NCI-H1048 (cell line): Measurements from ENCODE around the gene EMC8.
"Not testable (repeated sequence)": the region's sequence is repeated elsewhere in the genome, so short reads cannot be mapped to it uniquely, and the experiment has no call there.

Experiments used
- DNase-seq: peaks from one replicate; lab custom pipeline; 2025; lab: John Stamatoyannopoulos, UW

Gene EMC8

DNA sequence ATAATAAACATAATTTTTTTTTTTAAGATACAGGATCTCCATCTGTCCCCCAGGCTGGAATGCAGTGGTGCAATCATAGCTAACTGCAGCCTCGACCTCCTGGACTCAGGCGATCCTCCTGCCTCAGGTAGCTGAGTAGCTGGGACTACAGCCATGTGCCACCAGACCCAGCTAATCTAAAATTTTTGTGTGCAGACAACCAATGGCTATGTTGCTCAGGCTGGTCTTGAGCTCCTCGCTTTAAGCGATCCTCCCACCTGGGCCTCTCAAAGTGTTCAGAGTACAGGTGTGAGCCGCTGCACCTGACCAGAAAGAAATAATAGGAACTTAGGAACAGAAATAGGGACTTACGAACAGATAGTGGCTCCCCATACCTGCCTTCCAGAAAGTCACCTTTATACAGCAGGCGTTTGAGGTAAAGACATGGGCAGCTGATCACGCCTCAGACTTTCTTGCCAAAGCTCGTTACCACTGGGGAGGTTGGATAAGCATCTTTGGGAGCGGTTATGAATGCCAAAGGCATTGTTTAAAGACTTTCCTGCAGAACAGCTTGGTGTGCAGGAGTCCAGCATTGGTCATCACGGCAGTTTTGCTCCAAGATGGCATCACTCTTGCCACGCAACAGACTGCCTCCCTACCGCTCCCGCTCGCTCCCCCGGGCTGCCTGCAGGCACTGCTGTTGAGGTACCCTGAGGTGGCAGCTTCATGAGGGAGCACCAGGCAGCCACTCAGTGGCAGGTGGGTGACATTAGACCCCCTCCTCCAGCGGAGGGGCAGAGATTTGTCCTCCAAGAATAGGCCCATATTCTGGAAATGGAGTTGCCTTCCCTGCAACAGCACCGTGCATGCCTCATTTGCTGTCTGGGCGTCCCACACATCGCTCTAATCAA is 13.7 kb upstream of the EMC8 start:
- no peak for DNase-seq

DNA sequence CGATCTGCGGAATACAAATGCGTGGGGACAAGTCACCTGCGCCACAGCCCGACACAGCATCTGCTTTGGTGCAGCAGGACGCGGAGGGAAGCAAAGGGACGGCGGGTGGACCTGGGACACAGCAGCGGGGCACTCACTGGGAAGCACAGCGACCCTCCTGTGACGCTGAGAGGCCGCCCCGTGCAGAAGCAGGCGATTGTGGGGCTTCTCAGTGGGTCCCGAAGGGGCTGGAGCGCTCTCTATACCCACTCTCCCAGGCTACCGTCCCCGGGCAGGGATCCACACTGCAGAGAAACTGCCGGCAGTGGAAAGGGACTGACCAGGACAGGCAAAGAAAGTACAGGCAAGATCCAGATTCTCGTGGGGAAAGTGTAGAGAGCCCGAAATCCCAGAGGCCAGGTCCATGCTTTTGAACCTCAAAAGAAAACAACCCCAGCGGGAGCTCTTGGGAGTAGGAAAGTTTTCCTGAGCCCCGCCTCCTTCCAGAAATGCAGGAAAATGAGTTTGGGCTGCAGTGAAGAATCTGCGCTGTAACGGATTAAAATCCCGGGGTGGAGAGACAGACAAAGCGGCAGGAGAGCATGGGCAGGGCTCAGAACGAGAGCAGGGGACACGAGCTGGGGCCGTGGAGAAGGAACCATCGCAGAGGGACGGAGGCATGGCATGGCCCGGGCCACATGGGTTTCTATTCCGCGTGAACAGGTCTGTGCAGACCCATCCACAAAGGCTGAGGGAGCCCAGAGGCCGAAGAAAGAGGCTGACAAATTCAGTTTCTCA is 12.9 kb upstream of the EMC8 start:
- DNase-seq, result no peak

GRCh38 chr16:85810742-85811115 is 11.4 kb upstream of the EMC8 start:
- DNase-seq, result no peak

DNA sequence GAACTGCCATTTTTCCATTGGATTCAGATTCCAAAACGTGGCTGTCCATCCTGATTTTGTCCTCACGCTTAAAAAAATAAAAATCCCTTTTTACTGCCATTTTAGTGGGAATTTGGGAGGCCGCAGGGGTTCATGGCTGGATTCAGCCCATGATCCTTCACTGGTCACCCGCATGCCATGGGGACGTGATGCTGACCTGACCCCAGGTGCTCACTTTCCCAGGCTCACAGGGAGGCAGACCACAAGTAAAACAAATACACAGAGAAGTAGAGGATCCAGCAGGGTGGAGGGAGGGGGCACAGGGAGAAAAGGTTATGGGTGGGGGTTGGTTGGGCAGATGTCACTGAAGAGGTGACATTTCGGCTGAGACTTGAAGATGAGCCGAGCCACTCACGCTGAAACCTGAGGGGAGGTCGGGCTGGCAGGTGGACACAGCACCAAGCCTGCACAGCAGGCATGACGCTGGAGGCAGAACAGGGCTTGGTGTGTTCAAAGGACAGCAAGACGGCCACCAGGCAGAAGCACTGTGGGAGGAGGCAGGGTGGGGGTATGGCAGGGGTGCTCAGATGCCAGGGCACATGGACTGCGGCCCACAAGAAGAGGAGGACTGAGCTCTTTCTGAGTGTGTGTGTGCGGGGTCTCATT is 10.9 kb upstream of the EMC8 start:
- no peak for DNase-seq

DNA sequence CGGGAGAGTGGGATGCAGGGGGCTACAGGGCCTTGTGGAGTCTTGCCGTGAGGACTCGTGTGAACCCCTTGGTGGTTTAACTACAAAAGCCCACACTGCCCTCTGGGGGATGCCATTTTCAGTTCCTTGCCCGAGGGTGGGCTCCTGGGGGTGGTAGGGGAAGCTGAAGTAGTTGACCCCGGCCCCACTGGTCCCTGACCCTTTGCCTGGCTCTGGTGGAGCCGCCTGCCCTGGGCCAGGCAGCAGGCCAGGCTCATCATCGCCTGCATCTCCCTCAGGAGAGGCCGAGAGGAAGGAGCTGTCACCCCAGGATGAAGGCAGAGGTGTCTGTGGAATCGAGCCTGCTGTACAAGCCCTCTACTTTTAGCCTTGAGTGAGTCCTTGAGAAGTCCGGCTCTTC is 10.3 kb upstream of the EMC8 start:
- DNase-seq, result no peak

DNA sequence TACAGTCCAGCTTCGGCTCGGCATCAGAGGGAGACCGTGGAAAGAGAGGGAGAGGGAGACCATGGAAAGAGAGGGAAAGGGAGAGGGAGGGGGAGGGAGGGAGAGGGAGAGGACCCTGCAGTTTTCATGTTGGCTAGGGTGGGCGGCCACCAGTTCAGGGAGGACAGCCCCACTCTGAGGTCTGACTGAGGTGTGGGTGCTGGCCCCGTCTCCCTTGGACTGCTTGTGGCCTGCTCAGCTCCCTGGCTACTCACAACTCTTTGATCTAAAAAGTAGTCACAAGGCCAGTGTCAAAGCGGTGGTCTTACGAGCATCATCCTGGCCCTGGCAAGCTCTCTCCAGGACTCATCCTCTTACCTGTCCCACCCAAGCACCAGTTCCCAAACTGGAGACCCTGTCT is 9.6 kb upstream of the EMC8 start:
- no peak for DNase-seq

DNA sequence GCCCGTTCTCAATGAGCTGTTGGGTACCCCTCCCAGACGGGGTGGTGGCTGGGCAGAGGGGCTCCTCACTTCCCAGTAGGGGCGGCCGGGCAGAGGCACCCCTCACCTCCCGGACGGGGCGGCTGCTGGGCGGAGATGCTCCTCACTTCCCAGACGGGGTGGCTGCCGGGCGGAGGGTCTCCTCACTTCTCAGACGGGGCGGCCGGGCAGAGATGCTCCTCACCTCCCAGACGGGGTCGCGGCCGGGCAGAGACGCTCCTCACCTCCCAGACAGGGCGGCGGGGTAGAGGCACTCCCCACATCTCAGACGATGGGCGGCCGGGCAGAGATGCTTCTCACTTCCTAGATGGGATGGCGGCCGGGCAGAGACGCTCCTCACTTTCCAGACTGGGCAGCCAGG is 8.8 kb upstream of the EMC8 start:
- not testable (repeated sequence) for DNase-seq

- DNase-seq, result not testable (repeated sequence)
These were observed 8.0 kb upstream of the EMC8 start for GRCh38 chr16:85807340-85807739.

GRCh38 chr16:85806539-85806938 is 7.2 kb upstream of the EMC8 start:
- DNase-seq, result no peak

GRCh38 chr16:85805442-85806045 is 6.2 kb upstream of the EMC8 start:
- DNase-seq, result no peak

GRCh38 chr16:85803570-85803969 is 4.2 kb upstream of the EMC8 start:
- DNase-seq, result no peak

DNA sequence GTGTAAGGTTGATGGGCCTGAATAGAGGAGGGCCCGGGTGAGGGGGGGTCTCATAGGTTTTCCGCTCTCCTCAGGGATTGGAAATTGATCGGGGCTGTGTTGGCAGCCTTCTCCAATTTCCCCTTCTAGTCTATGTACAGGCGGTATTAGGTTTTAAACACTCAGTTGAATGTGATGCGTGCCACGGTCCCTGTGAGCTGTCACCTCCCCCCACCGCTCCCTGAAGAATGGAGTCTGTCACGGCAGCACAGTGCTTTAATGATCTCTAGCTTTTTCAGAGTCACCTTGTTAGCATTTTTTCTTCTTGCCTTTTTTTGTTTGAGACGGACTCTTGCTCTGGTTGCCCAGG is 951 bp upstream of the EMC8 start:
- no peak for DNase-seq

- no peak for DNase-seq
These were observed 345 bp downstream of the EMC8 start for GRCh38 chr16:85798901-85799496.

DNA sequence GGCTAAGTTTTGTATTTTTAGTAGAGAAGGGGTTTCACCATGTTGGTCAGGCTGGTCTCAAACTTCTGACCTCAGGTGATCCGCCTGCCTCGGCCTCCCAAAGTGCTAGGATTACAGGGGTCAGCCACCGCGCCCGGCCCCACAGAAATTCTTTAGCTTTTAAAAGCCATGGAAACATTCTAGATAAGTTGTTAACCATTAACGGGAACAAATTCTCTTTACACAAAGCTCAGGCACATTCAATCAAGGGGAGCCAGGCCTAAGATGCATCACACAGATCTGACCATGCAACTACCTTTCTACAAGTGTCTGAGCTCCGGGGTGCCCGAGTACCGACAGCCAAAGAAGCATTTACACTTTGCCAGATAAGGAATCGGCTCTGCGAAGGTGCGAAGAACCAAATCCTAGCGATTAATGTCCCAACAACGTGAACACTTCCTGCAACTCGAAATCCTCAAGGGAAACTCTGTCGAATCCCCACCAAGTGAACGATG is 1.0 kb downstream of the EMC8 start:
- DNase-seq, result no peak

DNA sequence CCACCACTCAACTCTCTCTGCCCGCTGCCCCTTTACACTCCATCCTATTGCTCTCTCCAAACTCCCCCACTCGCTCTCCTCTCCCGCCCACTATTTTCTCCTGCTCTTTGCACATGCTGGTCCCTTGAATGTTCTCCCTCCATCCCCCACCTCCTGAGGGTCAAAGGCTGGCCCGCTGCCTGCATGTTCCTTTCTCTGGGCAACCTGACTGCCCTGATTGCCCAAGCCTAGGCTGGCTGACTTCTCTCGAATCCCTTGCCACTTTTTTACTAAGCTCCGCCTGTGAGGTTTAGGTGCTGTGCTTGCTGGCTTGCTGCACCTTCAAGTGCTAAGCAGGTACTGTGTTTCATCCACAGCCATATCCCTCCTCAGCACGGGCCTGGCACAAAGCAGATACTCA is 2.7 kb downstream of the EMC8 start:
- DNase-seq, result no peak

DNA sequence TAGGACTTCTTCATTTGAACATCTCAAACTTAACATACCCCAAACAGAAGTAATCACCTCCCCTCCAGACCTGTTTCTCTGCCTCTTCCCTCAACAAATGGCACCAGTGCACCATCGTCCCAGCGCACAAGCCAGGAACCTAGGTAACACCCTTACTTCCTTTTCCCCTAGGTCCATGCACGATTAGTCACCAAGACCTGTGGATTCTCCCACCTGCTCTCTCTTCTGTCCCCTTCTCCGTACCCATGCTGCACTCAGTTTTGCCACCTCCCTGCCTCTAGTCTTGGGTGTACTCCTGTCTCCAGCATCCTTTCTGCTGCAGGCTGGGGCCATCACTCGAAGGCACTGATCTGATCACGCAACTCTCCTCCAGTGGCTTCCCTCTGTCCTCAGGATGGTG is 3.2 kb downstream of the EMC8 start:
- no peak for DNase-seq

GRCh38 chr16:85794696-85795095 is 4.6 kb downstream of the EMC8 start:
- no peak for DNase-seq

- DNase-seq, result no peak
These were observed 5.6 kb downstream of the EMC8 start for GRCh38 chr16:85793662-85794298.

- DNase-seq, result no peak
These were observed 9.6 kb downstream of the EMC8 start for GRCh38 chr16:85789773-85790172.

DNA sequence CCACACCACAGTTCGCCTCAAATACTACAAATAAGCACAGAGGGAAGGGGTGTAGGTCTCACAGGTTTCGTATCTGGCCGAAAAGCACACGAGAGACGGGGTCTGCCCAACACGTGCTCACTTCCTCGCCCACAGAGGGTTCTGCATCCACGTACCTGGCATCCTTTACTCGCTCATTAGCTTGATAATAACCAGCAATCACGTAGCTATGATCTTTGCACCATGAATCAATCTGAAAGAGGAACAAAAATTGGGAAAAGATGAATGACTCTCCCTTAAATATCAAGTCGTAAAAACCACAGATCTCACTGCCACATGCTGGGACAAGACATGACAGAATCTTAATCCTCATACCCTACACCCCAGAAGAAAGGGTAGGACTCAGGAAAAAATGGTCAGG is 10.5 kb downstream of the EMC8 start:
- DNase-seq, result no peak

- no peak for DNase-seq
These were observed 13.4 kb downstream of the EMC8 start for GRCh38 chr16:85785927-85786326.

DNA sequence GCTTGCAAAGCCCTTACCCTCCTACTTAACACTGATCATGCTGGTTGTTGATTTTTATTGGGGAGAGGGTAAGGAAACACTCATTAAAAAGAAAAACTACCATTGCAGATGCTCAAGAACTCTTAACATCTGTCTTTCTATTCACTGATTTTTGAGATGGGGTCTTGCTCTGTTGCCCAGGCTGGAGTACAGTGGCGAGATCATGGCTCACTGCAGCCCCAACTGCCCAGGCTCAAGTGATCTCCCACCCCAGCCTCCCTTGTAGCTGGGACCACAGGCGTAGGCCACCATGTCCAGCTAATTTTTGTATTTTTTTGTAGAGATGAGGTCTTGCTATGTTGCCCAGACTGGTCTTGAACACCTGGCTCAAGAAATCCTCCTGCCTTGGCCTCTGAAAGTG is 14.5 kb downstream of the EMC8 start:
- no peak for DNase-seq
